K562 (cell line): ENCODE measurements around the gene CDC27. TPM values are rescaled to one million over a fixed set of nuclear protein-coding genes. Genes with fewer than 3 reads are reported as not detected.

Source experiments
- BCL6 ChIP-seq: fragments of 250-450 bp; sonication (Bioruptor Pico); IDR thresholded peaks from 2 replicates; pipeline ENCODE4 v1.4.0; 2020
- CHAMP1 ChIP-seq: fragments of 450-650 bp; IDR thresholded peaks from 2 replicates; pipeline ENCODE4 v1.6.1; 2016; ENCODE audit warnings: mild to moderate bottlenecking
- DLX4 ChIP-seq: fragments of 250-450 bp; sonication (Bioruptor Pico); IDR thresholded peaks from 2 replicates; pipeline ENCODE4 v1.6.1; 2021; ENCODE audit warnings: mild to moderate bottlenecking
- EP400 ChIP-seq: fragments of 450-650 bp; IDR thresholded peaks from 2 replicates; pipeline ENCODE4 v1.6.1; 2017; ENCODE audit warnings: antibody characterized with exemption, mild to moderate bottlenecking, moderate library complexity
- FOXK2 ChIP-seq, 2 experiments: fragments of 450-650 bp; IDR thresholded peaks in 1 of 2; conservative IDR thresholded peaks in 1 of 2; 2 replicates each; pipeline ENCODE4 v1.6.1; 2016; ENCODE audit warnings: low read depth in 2 of 2, mild to moderate bottlenecking in 1 of 2
- FOXM1 ChIP-seq, 2 experiments: fragments of 450-650 bp in 1 of 2; sonication (generic) in 1 of 2; formaldehyde crosslinking in 1 of 2; IDR thresholded peaks; 2 replicates each; pipeline versions ENCODE4 v1.6.1 to v1.9.0; 2017 to 2022; ENCODE audit warnings: low read depth in 2 of 2, mild to moderate bottlenecking in 2 of 2, missing genetic modification reagents in 1 of 2, moderate library complexity in 1 of 2
- GATAD2B ChIP-seq: fragments of 450-650 bp; IDR thresholded peaks from 2 replicates; pipeline ENCODE4 v1.6.1; 2017; ENCODE audit warnings: mild to moderate bottlenecking, borderline replicate concordance
- MNT ChIP-seq, 2 experiments: fragments of 450-650 bp; conservative IDR thresholded peaks; 2 replicates each; pipeline ENCODE4 v1.6.1; 2017; ENCODE audit warnings: mild to moderate bottlenecking in 2 of 2, moderate library complexity in 2 of 2
- MTA2 ChIP-seq: fragments of 450-650 bp; IDR thresholded peaks from 2 replicates; pipeline ENCODE4 v1.6.1; 2016; ENCODE audit warnings: low read depth
- NR4A1 ChIP-seq, 2 experiments: fragments of 250-450 bp in 1 of 2; fragments of 450-650 bp in 1 of 2; sonication (Bioruptor Pico) in 1 of 2; IDR thresholded peaks; 2 replicates each; pipeline versions ENCODE4 v1.4.0 to v1.6.1; 2016 to 2020; ENCODE audit warnings: mild to moderate bottlenecking in 2 of 2, missing compliant biosample characterization in 1 of 2, missing genetic modification characterization in 1 of 2, moderate library complexity in 1 of 2
- POLR2AphosphoS5 ChIP-seq: IDR thresholded peaks from 2 replicates; pipeline ENCODE4 v1.6.1; 2011; ENCODE audit warnings: mild to moderate bottlenecking, low read depth, low read length, moderate library complexity; ENCODE audit not compliant: control insufficient read depth, insufficient read depth
- RNF2 ChIP-seq: sonication (generic); IDR thresholded peaks from 2 replicates; pipeline ENCODE4 v1.6.1; 2016
- SMARCA4 ChIP-seq: fragments of 450-650 bp; IDR thresholded peaks from 2 replicates; pipeline ENCODE4 v1.6.1; 2016
- SRSF3 ChIP-seq: fragments of 200-400 bp; formaldehyde crosslinking; IDR thresholded peaks from 2 replicates; pipeline ENCODE4 v1.6.1; 2016; ENCODE audit warnings: mild to moderate bottlenecking, low read length, moderate library complexity; ENCODE audit not compliant: insufficient read depth
- TAF15 ChIP-seq: fragments of 200-400 bp; formaldehyde crosslinking; IDR thresholded peaks from 2 replicates; pipeline ENCODE4 v1.6.1; 2017; ENCODE audit warnings: mild to moderate bottlenecking, low read depth, low read length, moderate library complexity
- YY1 ChIP-seq, 3 experiments: IDR thresholded peaks; 2 replicates each; pipeline ENCODE4 v1.6.1; 2011; ENCODE audit warnings: low read length in 2 of 3, mild to moderate bottlenecking in 2 of 3, moderate library complexity in 2 of 3, borderline replicate concordance in 1 of 3, control low read depth in 1 of 3, low read depth in 1 of 3; ENCODE audit not compliant: insufficient read depth in 3 of 3, insufficient replicate concordance in 2 of 3, control insufficient read depth in 1 of 3, insufficient read length in 1 of 3; ENCODE audit errors: extremely low read depth in 1 of 3
- ZBED1 ChIP-seq: IDR thresholded peaks from 2 replicates; pipeline ENCODE4 v1.6.1; 2014
- ZBTB17 ChIP-seq: fragments of 450-650 bp; formaldehyde crosslinking; IDR thresholded peaks from 2 replicates; pipeline ENCODE4 v1.4.0; 2020; ENCODE audit warnings: mild to moderate bottlenecking
- ZNF212 ChIP-seq: fragments of 450-650 bp; formaldehyde crosslinking; IDR thresholded peaks from 2 replicates; pipeline ENCODE4 v1.4.0; 2020; ENCODE audit warnings: mild to moderate bottlenecking
- ZNF766 ChIP-seq: fragments of 200-800 bp; sonication (Bioruptor generic); conservative IDR thresholded peaks from 2 replicates; pipeline ENCODE4 v1.6.1; 2016; ENCODE audit warnings: missing genetic modification characterization, missing compliant biosample characterization
- polyA plus RNA-seq, 8 experiments: library from polyadenylated mRNA; depleted of rRNA in 4 of 8; stranded (reverse) in 5 of 8; unstranded in 3 of 8; fragments of >200 nt; fragmentation: Nextera tagmentation in 2 of 8; fragmentation: Illumina TruSeq in 1 of 8; extraction: Ambion mirVana in 2 of 8; extraction: Trizol in 1 of 8; gene quantifications; 2 replicates each; pipeline versions ENCODE4 v1.2.1 to v1.2.3, GENCODE V29; 2011 to 2014; ENCODE audit warnings: inconsistent platforms in 1 of 8, missing spikeins in 1 of 8
- total RNA-seq, 7 experiments: library from RNA; depleted of rRNA in 6 of 7; stranded (reverse); fragments of >200 nt in 6 of 7; fragmentation: Illumina TruSeq in 2 of 7; extraction: Trizol in 2 of 7; gene quantifications; 2 replicates each; pipeline versions ENCODE4 v1.2.1 to v1.2.3, GENCODE V29; 2011 to 2021; ENCODE audit warnings: low replicate concordance in 1 of 7
- TF ChIP-seq, protein P1 (sequence below), 2 experiments: fragments of 200-800 bp in 1 of 2; sonication (Bioruptor generic) in 1 of 2; sonication (generic) in 1 of 2; formaldehyde crosslinking in 1 of 2; IDR thresholded peaks in 1 of 2; conservative IDR thresholded peaks in 1 of 2; 2 replicates each; pipeline versions ENCODE4 v1.5.0 to v1.6.1; 2016 to 2020; ENCODE audit warnings: missing compliant biosample characterization in 1 of 2, missing genetic modification characterization in 1 of 2, missing genetic modification reagents in 1 of 2

Gene CDC27
- total and polyA plus RNA-seq, 9 of the 15 experiments (the other 6 are each of a cell fraction or from before 2014, with no cell fraction given), result 28.6 to 155 (median 94.1) TPM

DNA sequence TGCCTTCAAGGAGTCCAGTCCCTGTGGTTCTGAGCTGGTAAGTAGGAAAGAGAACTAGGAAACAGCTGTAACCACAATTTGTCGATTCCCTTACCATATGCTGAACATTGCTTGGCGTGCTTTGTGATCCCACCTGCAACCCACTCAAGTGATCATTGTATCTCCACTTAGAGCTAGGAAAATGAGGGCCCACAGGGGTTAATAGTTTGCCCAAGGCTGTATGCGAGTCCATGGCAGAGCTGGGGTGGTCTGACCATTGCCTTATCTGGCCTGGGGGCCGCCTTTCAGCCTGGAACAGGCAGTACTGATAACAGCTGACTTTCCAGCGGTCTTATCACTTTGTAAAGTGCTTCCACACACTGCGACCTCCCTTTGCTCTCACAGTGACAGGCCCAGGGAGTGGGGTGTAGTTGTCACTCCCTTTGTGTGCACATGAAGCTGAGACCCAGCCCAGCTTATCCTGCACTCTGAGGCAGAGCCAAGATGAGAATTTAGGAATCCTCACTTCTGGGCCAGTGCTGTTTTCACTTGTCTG is 29.9 kb upstream of the CDC27 start (continued):
- peak; percentile 60 to 83 for TF ChIP-seq MNT (conservative IDR thresholded peaks at IDR 0.05)
- TF ChIP-seq YY1 (IDR thresholded peaks at IDR 0.05; ENCODE audit: borderline replicate concordance in 1 of 3, control insufficient read depth in 1 of 3, extremely low read depth in 1 of 3, insufficient read depth in 3 of 3, insufficient read length in 1 of 3, insufficient replicate concordance in 2 of 3, low read depth in 1 of 3, low read length in 2 of 3), result no peak
- no peak; the same call in 1 of the 2 replicates for TF ChIP-seq ZBED1
- TF ChIP-seq ZBTB17 (CRISPR knock-in tag), result peak; percentile 61; the same call in 1 of the 2 replicates
- TF ChIP-seq ZNF766, result peak; percentile 81
- TF ChIP-seq MTA2, result peak; percentile 80
- no peak for TF ChIP-seq SRSF3
- peak; percentile 8; the same call in 1 of the 2 replicates for TF ChIP-seq BCL6 (CRISPR knock-in tag)
- TF ChIP-seq SMARCA4, result peak; percentile 96
- TF ChIP-seq NR4A1 (CRISPR knock-in tag; IDR thresholded peaks at IDR 0.05), result 0 out of 2 replicates have a peak, but pooled peaks have one; percentile 27
- TF ChIP-seq NR4A1 (tag; IDR thresholded peaks at IDR 0.05), result peak; percentile 92
- no peak for TF ChIP-seq TAF15
- 0 out of 2 replicates have a peak, but pooled peaks have one; percentile 22 for TF ChIP-seq CHAMP1
- TF ChIP-seq FOXM1 (IDR thresholded peaks at IDR 0.05; ENCODE audit: low read depth), result peak; percentile 77
- TF ChIP-seq FOXM1 (CRISPR knock-in tag; IDR thresholded peaks at IDR 0.05; ENCODE audit: low read depth), result no peak
- peak; percentile 67; the same call in 1 of the 2 replicates for TF ChIP-seq RNF2
- peak; percentile 28; the same call in 1 of the 2 replicates for TF ChIP-seq EP400
- 0 out of 2 replicates have a peak, but pooled peaks have one; percentile 34 for TF ChIP-seq ZNF212 (CRISPR knock-in tag)
- no peak for TF ChIP-seq DLX4 (CRISPR knock-in tag)
- TF ChIP-seq GATAD2B, result peak; percentile 91; the same call in 1 of the 2 replicates
- TF ChIP-seq, protein P1, sequence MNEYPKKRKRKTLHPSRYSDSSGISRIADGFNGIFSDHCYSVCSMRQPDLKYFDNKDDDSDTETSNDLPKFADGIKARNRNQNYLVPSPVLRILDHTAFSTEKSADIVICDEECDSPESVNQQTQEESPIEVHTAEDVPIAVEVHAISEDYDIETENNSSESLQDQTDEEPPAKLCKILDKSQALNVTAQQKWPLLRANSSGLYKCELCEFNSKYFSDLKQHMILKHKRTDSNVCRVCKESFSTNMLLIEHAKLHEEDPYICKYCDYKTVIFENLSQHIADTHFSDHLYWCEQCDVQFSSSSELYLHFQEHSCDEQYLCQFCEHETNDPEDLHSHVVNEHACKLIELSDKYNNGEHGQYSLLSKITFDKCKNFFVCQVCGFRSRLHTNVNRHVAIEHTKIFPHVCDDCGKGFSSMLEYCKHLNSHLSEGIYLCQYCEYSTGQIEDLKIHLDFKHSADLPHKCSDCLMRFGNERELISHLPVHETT (CRISPR knock-in tag; conservative IDR thresholded peaks at IDR 0.05 in 1 of 2, IDR thresholded peaks at IDR 0.05 in 1 of 2), result peak in 1 of 2 experiments; percentile 81; a peak in 1 of 4 replicates
- peak; percentile 88 for TF ChIP-seq POLR2AphosphoS5
- peak in 1 of 2 experiments; percentile 51; a peak in 2 of 4 replicates for TF ChIP-seq FOXK2 (conservative IDR thresholded peaks at IDR 0.05 in 1 of 2, IDR thresholded peaks at IDR 0.05 in 1 of 2; ENCODE audit: low read depth in 2 of 2)
